HG03460 (cell line): ENCODE measurements around the gene P2RY2.

Source experiments
- ATAC-seq: cut with Tn5 transposase; IDR thresholded peaks from one replicate; pipeline ENCODE4 v1.9.1; 2021; ENCODE audit not compliant: unreplicated experiment

P2RY2 gene

DNA sequence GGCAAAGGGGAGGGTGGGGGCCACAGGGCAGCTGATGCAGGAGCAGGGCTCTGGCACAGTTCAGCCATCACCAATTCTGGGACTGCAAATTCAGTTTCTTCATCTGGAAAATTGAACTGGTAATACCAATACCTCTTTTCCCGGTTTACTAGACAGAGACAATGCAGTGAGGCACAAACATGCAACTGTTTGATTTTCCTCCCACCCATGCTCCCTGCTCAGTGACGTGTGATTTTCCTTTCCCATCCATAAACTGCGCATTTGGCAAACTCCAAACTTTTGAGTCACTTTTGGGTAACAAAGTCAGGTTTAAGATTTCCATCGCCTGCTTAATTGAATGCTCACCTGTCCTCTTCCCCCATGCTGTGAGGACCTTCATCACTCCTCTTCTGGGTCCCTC is 23.2 kb downstream of the P2RY2 start:
- ATAC-seq, result no peak

DNA sequence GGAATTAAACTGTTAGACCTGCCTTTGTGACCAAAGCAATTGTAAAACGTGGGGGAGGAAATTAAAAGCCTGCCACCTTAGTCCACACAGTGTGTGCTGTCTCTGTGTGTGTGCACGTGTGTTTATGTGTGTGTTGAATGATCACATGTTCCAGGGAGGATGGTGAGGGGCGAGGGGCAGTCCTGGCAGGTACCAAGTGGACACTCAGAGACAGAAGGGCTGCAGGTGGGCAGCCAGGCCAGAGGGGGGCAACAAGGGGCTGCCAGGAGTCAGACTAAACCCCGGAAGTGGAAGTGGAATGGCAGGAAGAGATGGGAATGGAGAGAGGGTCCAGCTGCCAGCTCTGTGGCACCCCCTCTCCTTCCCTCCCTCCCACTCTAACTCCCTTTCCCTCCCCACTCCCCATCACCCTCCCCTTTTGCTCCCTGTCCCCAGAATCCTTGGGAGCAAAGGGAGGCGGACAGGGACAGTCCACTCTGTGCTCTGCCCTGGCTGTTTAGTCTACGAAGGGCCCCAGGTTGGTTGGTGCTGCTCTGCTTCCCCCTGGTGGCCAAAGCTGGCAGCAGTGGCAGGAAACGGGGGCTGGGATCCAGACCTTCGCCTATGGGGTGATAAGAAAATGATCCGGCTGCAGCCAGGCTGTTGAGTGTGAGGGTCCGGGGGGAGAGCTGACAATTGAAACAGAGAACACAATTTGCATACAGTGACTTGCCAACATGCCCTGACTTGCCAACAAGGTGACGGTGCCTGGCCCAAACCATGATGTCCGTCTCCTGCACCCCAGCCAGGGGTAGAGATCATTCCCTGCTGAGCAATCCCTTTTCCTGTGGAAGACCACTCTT is 24.4 kb downstream of the P2RY2 start:
- peak; percentile 68 for ATAC-seq

DNA sequence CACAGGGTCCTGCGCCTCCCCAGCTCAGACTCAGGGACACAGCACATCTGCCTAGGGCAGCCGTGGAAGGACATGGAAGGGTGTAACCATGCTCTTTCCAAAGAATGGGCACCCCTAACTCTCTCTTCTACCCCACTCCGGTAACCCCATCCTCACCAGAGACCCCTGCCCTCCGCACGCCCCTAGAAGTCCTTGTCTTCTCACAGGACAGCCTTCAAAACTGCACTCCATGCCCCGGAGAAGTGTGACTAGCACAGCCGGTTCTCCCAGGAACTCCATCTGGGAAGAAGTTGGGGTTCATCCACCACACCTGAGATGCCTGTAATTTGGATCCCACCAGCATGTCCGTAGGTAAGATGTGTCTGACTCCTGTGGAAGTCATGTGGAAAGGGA is 25.0 kb downstream of the P2RY2 start:
- no peak for ATAC-seq

DNA sequence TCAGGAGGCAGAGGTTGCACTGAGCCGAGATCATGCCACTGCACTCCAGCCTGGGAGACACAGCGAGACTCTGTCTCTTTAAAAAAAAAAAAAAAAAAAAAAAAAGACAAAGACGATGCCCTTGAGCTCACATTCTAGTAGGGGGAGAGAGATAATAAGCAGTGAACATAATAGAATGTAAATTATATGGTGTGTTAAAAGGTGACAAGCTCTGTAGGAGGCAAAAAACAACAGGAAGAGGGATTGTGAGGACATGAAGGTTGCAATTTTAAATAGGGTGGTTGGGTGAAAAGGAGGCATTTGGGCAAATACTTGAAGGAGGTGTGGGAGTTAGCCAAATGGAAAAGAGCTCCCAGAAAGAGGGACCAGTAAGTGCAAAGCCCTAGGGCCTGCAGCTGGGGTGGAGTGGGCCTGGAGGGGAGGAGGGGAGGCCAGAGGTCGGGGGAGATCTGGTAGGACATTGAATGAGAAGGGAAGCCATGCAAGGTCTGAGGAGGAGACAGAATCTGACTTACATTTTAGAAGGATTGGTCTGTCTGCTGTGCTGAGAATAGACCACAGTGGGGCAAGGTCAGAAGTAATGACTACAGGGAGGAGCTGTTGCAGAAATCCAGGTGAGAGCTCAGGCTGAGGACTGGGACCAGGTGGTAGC is 26.6 kb downstream of the P2RY2 start:
- no peak for ATAC-seq

DNA sequence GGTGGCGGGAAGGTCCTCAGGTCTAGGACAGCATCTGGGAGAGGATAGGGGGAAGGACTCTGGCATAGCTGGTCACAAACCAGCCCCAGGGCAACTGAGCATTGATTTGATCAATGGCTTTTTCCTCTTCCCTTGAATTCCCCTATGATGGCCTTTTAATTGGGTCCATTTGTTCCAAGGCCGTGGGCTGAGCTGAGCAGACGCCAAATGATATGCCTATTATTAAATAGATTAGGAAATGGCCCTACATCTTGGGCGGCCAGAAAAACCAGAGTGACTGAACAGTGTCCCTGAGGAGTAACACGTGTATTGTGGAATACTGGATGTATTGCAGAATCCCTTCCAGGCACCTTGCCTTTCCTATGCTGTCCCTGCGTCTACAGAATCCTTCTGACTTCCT is 27.4 kb downstream of the P2RY2 start:
- ATAC-seq, result no peak

DNA sequence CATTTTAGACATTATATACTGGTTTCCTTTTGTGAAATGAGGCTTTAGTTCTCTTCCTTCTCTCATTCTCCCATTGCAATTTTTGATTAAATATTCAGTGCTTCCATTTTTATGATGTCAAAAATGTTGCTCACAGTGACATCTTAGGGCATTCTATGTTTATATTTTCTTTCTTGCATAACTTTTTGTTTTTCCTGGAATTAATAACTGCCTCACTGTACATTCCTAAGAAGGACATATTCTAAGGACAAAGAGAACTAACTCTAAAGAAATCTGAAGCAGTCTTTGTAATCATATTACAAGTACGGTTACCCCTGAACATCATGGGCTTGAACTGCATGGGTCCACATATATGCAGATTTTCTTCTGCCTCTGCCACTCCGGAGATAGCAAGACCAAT is 28.2 kb downstream of the P2RY2 start:
- ATAC-seq, result no peak

DNA sequence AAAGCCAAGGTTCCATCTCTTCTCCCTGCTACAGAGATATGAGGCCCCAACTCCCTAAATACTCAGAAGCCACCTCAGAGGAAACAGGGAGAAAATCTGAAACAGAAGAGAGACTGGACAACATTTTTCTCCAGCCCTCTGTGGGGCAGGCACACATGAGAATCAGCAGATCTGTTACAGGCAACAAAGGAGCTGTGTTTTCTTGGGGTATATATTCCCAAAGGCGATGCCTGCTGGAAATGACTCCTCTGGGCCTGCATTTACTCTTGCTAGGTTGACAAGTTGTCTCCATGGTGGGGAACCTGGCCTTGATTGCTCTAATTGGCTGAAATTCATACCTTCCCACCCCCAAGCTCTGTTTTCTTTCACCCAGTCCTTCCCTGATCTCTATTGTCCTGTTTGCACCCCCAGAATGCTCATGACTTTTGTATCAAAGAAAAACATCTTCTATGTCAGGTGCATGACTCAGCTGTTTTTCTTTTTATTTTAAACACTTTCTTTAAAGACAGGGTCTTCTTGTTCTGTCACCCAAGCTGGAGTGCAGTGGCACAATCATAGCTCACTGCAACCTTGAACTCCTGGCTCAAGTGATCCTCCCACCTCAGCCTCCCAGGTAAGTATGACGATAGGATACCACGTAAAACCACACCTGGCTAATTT is 30.6 kb downstream of the P2RY2 start:
- no peak for ATAC-seq

DNA sequence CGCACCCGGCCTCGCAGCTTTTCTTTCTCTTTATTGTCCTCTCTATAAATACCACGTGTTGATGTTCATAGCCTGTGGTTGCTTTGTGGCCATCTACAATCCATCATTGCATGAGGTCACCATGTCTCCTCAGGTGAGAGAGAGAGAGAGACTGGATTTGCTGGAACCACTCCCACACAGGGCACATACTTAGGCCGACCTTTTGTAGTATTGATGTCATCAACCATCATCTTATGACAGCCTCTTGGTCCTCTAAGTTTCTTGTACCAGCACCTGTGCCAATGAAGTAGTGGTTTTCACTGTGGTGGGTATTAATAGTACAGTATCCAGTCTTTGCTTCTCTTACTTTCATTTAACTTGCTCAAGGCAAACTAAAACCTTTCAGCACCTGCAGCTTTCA is 31.2 kb downstream of the P2RY2 start:
- no peak for ATAC-seq

DNA sequence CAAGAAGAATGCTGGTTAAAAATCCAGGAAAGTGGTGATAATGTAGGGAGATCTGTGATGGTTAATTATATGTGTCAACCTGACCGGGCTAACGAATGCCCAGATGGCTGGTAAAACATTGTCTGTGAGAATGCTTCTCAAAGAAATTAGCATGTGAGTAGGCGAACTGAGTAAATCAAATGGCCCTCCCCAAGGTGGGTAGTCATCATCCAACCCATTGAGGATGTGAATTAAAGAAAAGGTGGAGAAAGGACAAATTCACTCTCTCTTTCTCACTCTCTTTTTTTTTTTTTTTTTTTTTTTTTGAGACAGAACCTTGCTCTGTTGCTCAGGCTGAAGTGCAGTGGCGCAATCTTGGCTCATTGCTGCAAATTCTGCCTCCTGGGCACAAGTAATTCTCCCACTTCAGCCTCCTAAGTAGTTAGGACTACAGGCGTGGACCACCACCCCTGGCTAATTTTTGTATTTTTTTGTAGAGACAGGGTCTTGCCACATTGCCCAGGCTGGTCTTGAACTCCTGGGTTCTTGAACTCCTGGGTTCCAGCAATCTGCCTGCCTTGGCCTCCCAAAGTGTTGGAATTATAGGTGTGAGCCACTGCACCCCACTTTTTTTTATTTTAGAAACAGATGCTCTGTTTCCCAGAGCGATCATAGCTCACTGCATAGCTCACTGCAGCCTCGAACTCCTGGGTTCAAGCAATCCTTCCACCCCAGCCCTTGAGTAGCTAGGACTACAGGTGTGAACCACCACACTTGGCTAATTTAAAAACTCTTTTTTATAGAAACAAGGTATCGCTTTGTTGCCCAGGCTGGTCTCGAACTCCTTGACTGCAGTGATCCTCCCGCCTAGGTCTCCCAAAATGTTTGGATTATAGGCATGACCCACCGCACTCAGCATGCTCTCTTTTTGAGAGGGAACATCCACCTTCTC is 32.0 kb downstream of the P2RY2 start:
- ATAC-seq, result no peak

DNA sequence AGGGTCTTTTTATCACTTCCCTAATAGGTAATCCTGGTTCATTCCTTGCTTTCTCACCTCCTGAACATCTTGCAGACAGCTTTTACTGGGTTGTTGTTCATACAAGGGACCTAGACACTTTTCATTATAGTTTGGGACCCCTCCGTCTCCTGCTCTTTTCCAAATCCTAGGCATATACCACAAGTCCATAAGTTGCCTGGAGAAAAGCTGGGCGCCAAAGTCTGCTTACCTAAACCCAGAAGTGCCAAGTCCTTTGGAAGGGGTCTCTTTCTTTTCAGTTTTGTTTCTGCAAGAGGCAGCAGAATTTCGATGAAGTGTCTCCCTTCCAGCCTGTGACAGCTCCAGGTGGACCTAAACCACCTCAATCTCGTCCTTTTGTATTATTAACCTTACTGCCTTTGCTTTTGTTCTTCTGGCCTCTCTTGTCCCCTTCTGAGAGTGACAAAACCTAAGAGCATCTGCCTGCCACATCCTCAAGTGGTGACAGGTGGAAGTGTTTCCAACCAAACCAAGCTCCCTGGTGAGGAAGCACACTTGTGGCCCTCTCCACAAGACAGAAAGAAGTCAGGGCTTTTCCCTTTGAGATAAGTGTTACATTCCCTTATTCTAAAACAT is 34.6 kb downstream of the P2RY2 start:
- no peak for ATAC-seq

DNA sequence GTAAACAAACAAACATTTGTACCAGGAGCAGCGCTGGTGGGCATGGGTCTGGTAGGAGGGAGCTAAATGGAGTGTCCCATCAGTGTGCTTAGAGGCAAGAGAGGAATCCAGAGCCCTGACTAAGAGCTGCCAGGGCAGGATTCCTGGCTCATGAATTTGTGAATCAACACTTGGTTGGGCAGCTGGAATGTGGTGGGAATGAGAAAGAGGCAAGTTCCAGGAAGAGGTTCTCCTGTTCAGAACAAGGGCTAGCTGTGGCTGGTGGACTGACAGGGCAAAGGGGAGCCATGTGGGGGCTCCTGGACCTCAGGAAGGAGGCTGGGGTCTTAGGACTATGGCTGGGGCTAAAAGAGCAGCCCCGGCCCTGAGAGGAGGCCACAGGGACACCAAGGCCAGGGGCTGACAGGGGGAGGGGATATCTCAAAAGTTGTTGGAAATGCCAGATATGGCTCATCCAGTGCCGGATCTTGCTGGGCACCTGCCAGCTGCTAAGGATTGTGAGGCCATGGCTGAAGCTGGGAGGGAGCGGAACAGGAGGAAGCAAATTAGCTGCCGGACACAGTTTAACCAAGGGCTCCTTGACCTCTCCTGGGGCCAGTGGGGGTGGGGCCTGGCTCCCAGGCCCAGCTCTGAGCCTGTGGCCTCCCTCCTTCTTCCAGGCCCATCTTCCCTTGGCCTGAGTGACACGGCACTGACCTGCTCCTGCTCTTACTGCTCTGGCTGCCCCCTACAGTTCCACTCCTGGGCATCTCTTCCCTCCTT is 39.4 kb downstream of the P2RY2 start:
- ATAC-seq, result no peak

DNA sequence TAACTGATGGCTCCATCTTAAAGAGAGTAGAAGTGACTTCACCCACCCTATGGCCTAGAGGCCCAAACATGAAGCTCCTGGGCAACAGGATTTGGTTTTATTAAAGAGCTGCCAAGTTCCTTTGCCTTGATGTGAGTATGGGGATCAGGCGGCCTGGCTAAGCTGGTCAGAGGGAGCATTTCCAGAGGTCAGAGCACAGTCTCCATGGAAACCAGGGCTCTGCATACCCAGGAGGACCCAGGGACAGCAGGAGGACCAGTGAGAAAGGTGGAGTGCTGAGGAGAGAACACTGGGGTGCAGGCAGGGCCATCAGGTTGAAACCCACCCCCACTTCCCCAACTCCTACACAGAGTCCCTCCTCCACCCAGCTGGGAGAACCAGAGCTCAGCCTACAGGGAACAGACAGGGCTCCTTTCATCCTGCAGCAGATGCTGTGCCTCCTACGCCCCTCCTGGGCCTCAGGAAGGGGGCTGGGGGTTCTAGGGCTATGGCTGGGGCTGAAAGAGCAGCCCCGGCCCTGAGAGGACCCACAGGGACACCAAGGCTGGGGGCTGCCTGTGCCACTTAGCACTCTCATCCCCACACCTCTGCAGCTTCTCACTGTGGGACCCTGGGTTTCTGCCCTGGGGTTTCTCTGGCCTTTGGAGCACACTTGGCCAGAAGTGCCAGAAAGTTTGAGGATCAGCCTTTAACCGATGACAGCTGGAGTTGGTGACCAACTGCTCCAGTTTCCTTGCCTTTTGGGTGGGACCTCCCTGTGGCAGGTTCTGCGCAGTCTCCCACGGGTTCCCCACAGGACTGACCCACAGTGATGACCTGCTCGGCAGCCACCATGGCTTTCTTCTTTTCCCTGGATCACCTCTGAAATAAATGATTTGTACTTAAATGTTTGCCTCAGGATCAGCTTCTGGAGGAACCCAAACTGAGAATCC is 40.3 kb downstream of the P2RY2 start:
- ATAC-seq, result no peak

DNA sequence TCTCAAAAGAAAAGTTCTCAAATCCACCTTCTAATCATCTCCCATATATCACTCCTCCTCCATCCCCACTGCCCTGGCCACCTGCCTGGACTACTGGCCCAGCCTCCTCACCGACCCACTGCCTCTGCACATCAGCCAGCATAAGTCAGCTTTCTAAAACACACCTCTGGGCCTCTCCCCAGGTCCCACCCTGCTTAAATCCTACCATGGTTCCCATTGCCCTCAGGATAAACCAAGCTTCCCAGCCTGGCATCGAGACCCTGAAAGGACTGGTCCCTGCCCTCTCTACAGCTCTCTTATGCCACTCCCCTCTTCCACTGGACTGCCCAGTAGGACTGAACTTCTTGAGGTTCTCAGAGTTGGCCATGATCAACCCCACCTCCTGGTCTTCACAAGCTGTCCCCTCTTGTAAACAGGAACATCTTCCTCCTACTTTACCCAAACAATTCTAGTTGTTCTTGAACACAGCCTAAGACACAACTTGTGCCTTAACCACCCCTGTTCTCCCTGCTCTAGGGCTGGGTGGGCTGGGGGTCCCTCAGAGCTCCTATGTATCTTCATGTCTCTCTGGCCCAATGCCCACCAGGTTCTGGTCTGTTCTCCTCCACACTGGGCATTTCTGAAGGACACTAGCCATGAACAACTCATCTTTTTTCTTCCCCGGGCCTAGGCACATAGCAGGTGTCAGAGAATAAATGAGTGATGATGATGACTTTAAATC is 41.5 kb downstream of the P2RY2 start:
- ATAC-seq, result no peak

DNA sequence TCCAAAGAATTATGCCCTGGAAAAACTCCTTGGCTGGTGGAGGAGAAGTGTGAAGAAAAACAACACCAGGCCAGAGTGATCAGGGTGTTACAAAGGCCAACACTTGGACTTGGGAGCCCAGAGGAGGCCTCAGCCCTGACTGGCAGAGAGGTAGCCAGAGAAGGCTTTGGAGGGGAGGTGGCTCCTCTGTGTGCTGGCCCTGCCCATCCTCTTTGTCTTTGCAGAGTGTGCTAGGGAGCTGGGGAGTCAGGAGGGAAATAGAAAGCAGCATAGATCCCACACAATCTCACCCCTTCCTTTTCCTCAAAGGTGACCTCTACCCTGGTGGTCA is 42.0 kb downstream of the P2RY2 start:
- ATAC-seq, result no peak

DNA sequence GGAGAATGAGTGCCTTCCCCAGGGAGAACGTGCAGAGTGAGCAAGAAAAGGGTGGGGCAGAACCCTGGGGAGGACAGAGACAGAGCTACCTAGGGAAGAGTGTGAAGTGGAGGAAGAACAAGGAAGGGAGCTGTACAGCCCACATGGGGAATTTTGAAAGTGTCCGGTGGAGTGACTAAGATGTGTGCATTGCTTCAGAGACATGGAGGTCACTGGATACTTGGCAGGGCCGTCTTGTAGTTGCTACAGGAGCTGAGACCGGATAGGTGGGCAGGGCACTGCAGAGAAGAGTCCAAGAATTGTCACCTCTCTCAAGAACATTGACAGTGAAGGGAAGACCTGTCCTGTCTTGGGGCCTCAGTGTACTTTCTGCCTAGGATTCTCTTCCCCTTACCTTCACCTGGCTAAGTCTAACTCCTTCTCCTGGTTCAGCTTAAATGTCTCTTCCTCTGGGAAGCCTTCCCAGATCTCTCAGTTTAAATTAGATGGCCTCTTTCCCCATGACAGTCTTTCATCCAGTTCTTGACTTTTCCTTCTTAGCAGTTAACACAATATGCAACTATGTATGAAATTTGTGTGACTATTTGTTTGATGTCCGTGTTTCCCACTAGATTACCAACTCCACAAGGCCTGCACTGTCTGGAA is 44.9 kb downstream of the P2RY2 start:
- ATAC-seq, result no peak

DNA sequence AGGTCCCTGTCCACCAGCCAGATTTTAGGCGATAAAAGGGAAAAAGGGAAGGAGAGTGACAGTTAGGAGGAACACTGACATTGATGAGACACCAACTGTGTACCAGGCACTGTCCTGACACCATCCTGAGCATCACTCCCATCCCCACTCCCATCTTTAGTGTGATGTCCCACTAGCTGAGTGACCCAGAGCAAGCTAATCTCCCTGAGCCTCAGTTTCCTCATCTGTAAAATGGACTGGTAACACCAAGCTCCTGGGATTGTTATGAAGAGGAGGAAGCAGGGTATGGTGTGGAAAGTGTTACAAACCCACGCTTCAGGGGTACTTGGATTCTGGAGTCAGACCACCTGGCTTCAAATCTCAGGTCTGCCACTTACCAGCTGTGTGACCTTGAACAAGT is 45.6 kb downstream of the P2RY2 start:
- no peak for ATAC-seq

DNA sequence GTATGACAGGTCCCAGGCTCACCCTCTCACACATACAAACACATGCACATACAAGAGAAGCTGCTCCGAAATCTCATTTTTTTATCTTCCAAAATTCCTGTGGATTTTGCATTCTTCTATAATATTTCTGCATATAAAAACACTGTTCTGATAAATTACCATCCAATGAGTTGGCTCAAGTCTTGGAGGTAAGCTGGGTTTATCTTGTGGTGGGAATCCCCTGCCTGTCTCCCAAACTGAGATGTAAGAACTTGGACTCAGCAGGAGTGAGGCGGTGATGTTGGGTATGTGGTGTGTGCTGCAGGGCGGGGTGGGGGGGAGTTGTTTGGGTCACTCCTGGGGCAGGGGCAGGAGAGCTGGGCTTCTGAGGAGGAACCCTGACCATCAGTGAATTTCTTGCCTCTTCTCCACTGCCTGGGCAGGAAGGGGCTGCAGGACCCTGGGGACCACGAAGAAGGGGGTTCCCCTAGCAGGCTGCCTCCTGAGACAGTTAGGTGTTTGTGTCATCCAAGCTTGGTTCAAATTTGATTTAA is 47.3 kb downstream of the P2RY2 start:
- ATAC-seq, result no peak
